Activated gamma-delta T cell (primary cell): ENCODE data around the gene LMO2.

ENCODE experiments used
- DNase-seq: peaks from one replicate; lab custom pipeline; 2025; lab: John Stamatoyannopoulos, UW

LMO2 gene

GRCh38 chr11:33819278-33820035 is 72.4 kb downstream of the LMO2 start:
- no peak for DNase-seq
